HepG2 (cell line): Measurements from ENCODE around the gene ZKSCAN3. TPM values are rescaled to one million over a fixed set of nuclear protein-coding genes. Genes with fewer than 3 reads are reported as not detected.

ENCODE experiments used
- CCDC6 ChIP-seq: sonication (generic); formaldehyde crosslinking; IDR thresholded peaks from 2 replicates; pipeline ENCODE4 v1.8.1; 2022; ENCODE audit warnings: mild to moderate bottlenecking, missing genetic modification reagents, moderate library complexity
- FOXM1 ChIP-seq: sonication (generic); formaldehyde crosslinking; IDR thresholded peaks from 2 replicates; pipeline ENCODE4 v1.5.0; 2020; ENCODE audit warnings: missing genetic modification reagents
- HNRNPH1 ChIP-seq: fragments of 200-400 bp; formaldehyde crosslinking; optimal IDR thresholded peaks from 2 replicates; pipeline ENCODE3; 2017; ENCODE audit warnings: mild to moderate bottlenecking, low read depth, low read length
- MED8 ChIP-seq: sonication (generic); formaldehyde crosslinking; IDR thresholded peaks from 2 replicates; pipeline ENCODE4 v1.8.1; 2023; ENCODE audit warnings: mild to moderate bottlenecking, missing genetic modification reagents; ENCODE audit not compliant: insufficient replicate concordance
- PHF21A ChIP-seq: sonication (generic); formaldehyde crosslinking; IDR thresholded peaks from 2 replicates; pipeline ENCODE4 v1.5.0; 2020; ENCODE audit warnings: mild to moderate bottlenecking, missing genetic modification reagents
- SP140L ChIP-seq: sonication (generic); formaldehyde crosslinking; IDR thresholded peaks from 2 replicates; pipeline ENCODE4 v1.4.0; 2020; ENCODE audit warnings: missing genetic modification reagents, borderline replicate concordance
- WIZ ChIP-seq: sonication (generic); formaldehyde crosslinking; IDR thresholded peaks from 2 replicates; pipeline ENCODE4 v1.5.1; 2020; ENCODE audit warnings: mild to moderate bottlenecking, missing genetic modification reagents
- ZMYM2 ChIP-seq: sonication (generic); formaldehyde crosslinking; IDR thresholded peaks from 2 replicates; pipeline ENCODE4 v1.8.0; 2022; ENCODE audit warnings: mild to moderate bottlenecking, missing genetic modification reagents
- ZNF598 ChIP-seq: sonication (generic); formaldehyde crosslinking; IDR thresholded peaks from 2 replicates; pipeline ENCODE4 v1.5.1; 2020; ENCODE audit warnings: mild to moderate bottlenecking, missing genetic modification reagents, borderline replicate concordance
- polyA plus RNA-seq, 8 experiments: library from polyadenylated mRNA; depleted of rRNA in 3 of 8; stranded (reverse) in 7 of 8; unstranded in 1 of 8; fragments of >200 nt; fragmentation: Illumina TruSeq in 4 of 8; extraction: Trizol in 4 of 8; gene quantifications; 2 replicates each; pipeline versions ENCODE4 v1.2.1 to v1.2.3, GENCODE V29; 2011 to 2016; ENCODE audit warnings: low read depth in 4 of 8, missing spikeins in 1 of 8, mixed read lengths in 1 of 8; ENCODE audit not compliant: insufficient read depth in 1 of 8
- total RNA-seq, 5 experiments: library from RNA; depleted of rRNA; stranded (reverse); fragments of >200 nt; fragmentation: Illumina TruSeq; extraction: Trizol; gene quantifications; 2 replicates each; pipeline ENCODE4 v1.2.3, GENCODE V29; 2016; ENCODE audit warnings: low read depth in 1 of 5
- TF ChIP-seq, protein P1 (sequence below): sonication (generic); formaldehyde crosslinking; conservative IDR thresholded peaks from 2 replicates; pipeline ENCODE4 v1.4.0; 2020; ENCODE audit warnings: missing genetic modification reagents
- TF ChIP-seq, protein P2 (sequence below): sonication (generic); formaldehyde crosslinking; IDR thresholded peaks from 2 replicates; pipeline ENCODE4 v1.4.0; 2020; ENCODE audit warnings: missing genetic modification reagents
- TF ChIP-seq, protein P3 (sequence below): sonication (generic); formaldehyde crosslinking; IDR thresholded peaks from 2 replicates; pipeline ENCODE4 v1.8.0; 2022; ENCODE audit warnings: missing genetic modification reagents, mild to moderate bottlenecking, moderate library complexity, borderline replicate concordance
- TF ChIP-seq, protein P4 (sequence below), 2 experiments: fragments of 450-650 bp in 1 of 2; sonication (generic) in 1 of 2; formaldehyde crosslinking in 1 of 2; IDR thresholded peaks; 2 replicates each; pipeline versions ENCODE4 v1.6.1 to v1.8.0; 2016 to 2022; ENCODE audit warnings: antibody characterized with exemption in 1 of 2, mild to moderate bottlenecking in 1 of 2, missing genetic modification reagents in 1 of 2

ZKSCAN3 gene
- total and polyA plus RNA-seq, 2 of the 13 experiments (the other 11 are each of a cell fraction or from before 2014, with no cell fraction given) = 3.3 to 7.4 TPM

DNA sequence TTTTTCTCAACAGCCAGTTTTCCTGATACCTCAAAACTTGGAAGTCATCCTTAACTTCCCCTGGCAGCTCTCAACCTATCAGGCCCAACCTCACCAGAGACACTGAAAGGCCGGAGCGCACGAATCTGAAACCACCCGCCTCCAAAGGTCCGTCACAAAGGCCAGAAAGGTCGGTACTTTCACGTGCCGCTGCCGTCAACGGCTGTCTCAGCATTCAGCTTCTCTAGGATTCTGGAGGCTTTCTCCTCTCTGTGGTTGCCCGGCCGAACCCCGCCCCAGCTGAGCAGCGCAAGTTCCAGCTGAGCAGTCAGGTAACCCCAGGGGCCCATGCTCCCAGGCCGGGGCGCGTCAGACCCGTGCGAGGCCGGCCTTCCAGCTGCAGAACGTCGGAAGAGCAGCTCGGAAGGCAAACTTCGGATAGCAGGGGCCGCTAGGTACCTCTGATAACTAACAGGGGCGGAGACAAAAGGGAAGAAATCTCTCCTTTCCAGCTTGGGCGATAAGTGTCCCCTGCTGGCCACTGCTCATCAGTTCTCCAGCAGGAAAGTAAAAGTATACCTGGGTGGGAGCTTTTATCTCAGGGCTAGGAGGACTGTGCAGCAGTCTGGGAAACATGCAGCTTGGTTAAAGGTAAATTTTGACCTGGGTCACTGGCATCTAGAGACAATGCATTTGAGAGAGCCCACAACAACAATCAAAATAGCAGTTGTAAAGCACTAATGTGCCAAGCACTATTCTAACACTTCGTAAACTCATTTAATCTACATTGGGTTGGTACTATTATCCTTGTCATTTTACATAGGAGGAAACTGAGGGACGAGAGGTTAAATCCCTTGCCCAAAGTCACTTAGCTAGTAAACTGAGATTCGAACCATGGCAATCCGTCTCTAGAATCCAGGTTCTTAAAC is 33.7 kb downstream of the ZKSCAN3 start (continued):
- TF ChIP-seq HNRNPH1 = no peak
- TF ChIP-seq ZNF598 = peak; percentile 97
- TF ChIP-seq WIZ = no peak
- no peak for TF ChIP-seq FOXM1 (CRISPR knock-in tag)
- peak; percentile 74; the same call in 1 of the 2 replicates for TF ChIP-seq SP140L
- TF ChIP-seq, protein P1, sequence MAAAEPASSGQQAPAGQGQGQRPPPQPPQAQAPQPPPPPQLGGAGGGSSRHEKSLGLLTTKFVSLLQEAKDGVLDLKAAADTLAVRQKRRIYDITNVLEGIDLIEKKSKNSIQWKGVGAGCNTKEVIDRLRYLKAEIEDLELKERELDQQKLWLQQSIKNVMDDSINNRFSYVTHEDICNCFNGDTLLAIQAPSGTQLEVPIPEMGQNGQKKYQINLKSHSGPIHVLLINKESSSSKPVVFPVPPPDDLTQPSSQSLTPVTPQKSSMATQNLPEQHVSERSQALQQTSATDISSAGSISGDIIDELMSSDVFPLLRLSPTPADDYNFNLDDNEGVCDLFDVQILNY = peak; percentile 80; the same call in 1 of the 2 replicates
- peak; percentile 82; the same call in 1 of the 2 replicates for TF ChIP-seq CCDC6 (CRISPR knock-in tag)
- peak; percentile 65; the same call in 1 of the 2 replicates for TF ChIP-seq ZMYM2 (CRISPR knock-in tag)
- TF ChIP-seq, protein P2, sequence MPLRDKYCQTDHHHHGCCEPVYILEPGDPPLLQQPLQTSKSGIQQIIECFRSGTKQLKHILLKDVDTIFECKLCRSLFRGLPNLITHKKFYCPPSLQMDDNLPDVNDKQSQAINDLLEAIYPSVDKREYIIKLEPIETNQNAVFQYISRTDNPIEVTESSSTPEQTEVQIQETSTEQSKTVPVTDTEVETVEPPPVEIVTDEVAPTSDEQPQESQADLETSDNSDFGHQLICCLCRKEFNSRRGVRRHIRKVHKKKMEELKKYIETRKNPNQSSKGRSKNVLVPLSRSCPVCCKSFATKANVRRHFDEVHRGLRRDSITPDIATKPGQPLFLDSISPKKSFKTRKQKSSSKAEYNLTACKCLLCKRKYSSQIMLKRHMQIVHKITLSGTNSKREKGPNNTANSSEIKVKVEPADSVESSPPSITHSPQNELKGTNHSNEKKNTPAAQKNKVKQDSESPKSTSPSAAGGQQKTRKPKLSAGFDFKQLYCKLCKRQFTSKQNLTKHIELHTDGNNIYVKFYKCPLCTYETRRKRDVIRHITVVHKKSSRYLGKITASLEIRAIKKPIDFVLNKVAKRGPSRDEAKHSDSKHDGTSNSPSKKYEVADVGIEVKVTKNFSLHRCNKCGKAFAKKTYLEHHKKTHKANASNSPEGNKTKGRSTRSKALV (CRISPR knock-in tag) = peak; percentile 83
- TF ChIP-seq, protein P3, sequence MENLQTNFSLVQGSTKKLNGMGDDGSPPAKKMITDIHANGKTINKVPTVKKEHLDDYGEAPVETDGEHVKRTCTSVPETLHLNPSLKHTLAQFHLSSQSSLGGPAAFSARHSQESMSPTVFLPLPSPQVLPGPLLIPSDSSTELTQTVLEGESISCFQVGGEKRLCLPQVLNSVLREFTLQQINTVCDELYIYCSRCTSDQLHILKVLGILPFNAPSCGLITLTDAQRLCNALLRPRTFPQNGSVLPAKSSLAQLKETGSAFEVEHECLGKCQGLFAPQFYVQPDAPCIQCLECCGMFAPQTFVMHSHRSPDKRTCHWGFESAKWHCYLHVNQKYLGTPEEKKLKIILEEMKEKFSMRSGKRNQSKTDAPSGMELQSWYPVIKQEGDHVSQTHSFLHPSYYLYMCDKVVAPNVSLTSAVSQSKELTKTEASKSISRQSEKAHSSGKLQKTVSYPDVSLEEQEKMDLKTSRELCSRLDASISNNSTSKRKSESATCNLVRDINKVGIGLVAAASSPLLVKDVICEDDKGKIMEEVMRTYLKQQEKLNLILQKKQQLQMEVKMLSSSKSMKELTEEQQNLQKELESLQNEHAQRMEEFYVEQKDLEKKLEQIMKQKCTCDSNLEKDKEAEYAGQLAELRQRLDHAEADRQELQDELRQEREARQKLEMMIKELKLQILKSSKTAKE (CRISPR knock-in tag) = peak; percentile 35; the same call in 1 of the 2 replicates
- TF ChIP-seq PHF21A (CRISPR knock-in tag) = peak; percentile 95
- TF ChIP-seq MED8 (CRISPR knock-in tag) = peak; percentile 62
- TF ChIP-seq, protein P4, sequence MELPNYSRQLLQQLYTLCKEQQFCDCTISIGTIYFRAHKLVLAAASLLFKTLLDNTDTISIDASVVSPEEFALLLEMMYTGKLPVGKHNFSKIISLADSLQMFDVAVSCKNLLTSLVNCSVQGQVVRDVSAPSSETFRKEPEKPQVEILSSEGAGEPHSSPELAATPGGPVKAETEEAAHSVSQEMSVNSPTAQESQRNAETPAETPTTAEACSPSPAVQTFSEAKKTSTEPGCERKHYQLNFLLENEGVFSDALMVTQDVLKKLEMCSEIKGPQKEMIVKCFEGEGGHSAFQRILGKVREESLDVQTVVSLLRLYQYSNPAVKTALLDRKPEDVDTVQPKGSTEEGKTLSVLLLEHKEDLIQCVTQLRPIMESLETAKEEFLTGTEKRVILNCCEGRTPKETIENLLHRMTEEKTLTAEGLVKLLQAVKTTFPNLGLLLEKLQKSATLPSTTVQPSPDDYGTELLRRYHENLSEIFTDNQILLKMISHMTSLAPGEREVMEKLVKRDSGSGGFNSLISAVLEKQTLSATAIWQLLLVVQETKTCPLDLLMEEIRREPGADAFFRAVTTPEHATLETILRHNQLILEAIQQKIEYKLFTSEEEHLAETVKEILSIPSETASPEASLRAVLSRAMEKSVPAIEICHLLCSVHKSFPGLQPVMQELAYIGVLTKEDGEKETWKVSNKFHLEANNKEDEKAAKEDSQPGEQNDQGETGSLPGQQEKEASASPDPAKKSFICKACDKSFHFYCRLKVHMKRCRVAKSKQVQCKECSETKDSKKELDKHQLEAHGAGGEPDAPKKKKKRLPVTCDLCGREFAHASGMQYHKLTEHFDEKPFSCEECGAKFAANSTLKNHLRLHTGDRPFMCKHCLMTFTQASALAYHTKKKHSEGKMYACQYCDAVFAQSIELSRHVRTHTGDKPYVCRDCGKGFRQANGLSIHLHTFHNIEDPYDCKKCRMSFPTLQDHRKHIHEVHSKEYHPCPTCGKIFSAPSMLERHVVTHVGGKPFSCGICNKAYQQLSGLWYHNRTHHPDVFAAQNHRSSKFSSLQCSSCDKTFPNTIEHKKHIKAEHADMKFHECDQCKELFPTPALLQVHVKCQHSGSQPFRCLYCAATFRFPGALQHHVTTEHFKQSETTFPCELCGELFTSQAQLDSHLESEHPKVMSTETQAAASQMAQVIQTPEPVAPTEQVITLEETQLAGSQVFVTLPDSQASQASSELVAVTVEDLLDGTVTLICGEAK (IDR thresholded peaks at IDR 0.05) = no peak
- TF ChIP-seq, protein P4 (CRISPR knock-in tag; IDR thresholded peaks at IDR 0.05) = peak; percentile 87
